BE2C (cell line): ENCODE measurements around the gene GPM6B.

Source experiments
- DNase-seq: peaks from one replicate; pipeline ENCODE4 v3.0.0-alpha.2; 2020
- H3K27me3 ChIP-seq: fragments of 250-450 bp; sonication (Bioruptor Pico); 2 replicates; pipeline ENCODE4 v1.5.1; 2020; ENCODE audit warnings: mild to moderate bottlenecking
- H3K36me3 ChIP-seq: fragments of 250-450 bp; sonication (Bioruptor Pico); 2 replicates; pipeline ENCODE4 v1.5.1; 2020; ENCODE audit warnings: mild to moderate bottlenecking
- H3K4me1 ChIP-seq: fragments of 250-450 bp; sonication (Bioruptor Pico); 2 replicates; pipeline ENCODE4 v1.5.1; 2020
- H3K4me3 ChIP-seq: 2 replicates; pipeline ENCODE4 v1.5.1; 2011; ENCODE audit warnings: low read depth, low read length
- H3K9me3 ChIP-seq: fragments of 250-450 bp; sonication (Bioruptor Pico); 2 replicates; pipeline ENCODE4 v1.5.1; 2020
- CTCF ChIP-seq: IDR thresholded peaks from 2 replicates; pipeline ENCODE4 v1.5.1; 2012; ENCODE audit warnings: mild to moderate bottlenecking, low read depth, low read length

GPM6B gene

GRCh38 chrX:13761606-13762414, 55.1 kb downstream of the GPM6B start:
- no peak for DNase-seq
- Histone ChIP-seq H3K4me1 (no peaks in the 10 kb centered on the region), H3K4me3 (no peak overlapping the region), H3K36me3 (no peaks in the 10 kb centered on the region; the same call in 1 of the 2 replicates), H3K9me3 (no peaks in the 10 kb centered on the region), H3K27me3 (no peaks in the 10 kb centered on the region)
- no peak for TF ChIP-seq CTCF

- Histone ChIP-seq H3K4me1 (no peaks in the 10 kb centered on the region), H3K27me3 (no peaks in the 10 kb centered on the region), H3K36me3 (no peaks in the 10 kb centered on the region), H3K9me3 (no peaks in the 10 kb centered on the region), H3K4me3 (no peak overlapping the region)
- TF ChIP-seq CTCF = no peak
- DNase-seq = no peak
Measured at GRCh38 chrX:13760426-13760825, 56.5 kb downstream of the GPM6B start.

GRCh38 chrX:13759152-13759718, 57.7 kb downstream of the GPM6B start:
- DNase-seq = no peak
- Histone ChIP-seq H3K4me3 (no peak overlapping the region), H3K36me3 (no peaks in the 10 kb centered on the region), H3K27me3 (no peaks in the 10 kb centered on the region), H3K9me3 (no peaks in the 10 kb centered on the region), H3K4me1 (no peaks in the 10 kb centered on the region)
- TF ChIP-seq CTCF = no peak

- H3K36me3 ChIP-seq = no peaks in the 10 kb centered on the region
- no peak for TF ChIP-seq CTCF
- no peak overlapping the region for H3K4me3 ChIP-seq
- no peak for DNase-seq
- H3K4me1 ChIP-seq = no peaks in the 10 kb centered on the region
- H3K27me3 ChIP-seq = no peaks in the 10 kb centered on the region
- H3K9me3 ChIP-seq = no peaks in the 10 kb centered on the region
Measured at GRCh38 chrX:13756381-13756780, 60.5 kb downstream of the GPM6B start.

- TF ChIP-seq CTCF = no peak
- Histone ChIP-seq H3K4me1 (no peaks in the 10 kb centered on the region), H3K9me3 (no peaks in the 10 kb centered on the region), H3K27me3 (no peaks in the 10 kb centered on the region), H3K4me3 (no peak overlapping the region), H3K36me3 (peaks cover 4% of the 10 kb centered on the region; the same call in 1 of the 2 replicates)
- DNase-seq = no peak
Measured at GRCh38 chrX:13755254-13755653, 61.6 kb downstream of the GPM6B start.

- Histone ChIP-seq H3K4me1 (no peaks in the 10 kb centered on the region), H3K27me3 (no peaks in the 10 kb centered on the region), H3K9me3 (no peaks in the 10 kb centered on the region), H3K4me3 (no peak overlapping the region), H3K36me3 (peaks cover 4% of the 10 kb centered on the region; the same call in 1 of the 2 replicates)
- DNase-seq = no peak
- no peak for TF ChIP-seq CTCF
Measured at GRCh38 chrX:13754765-13755164, 62.1 kb downstream of the GPM6B start.
